ENCODE measurements around the gene NPC2. TPM values are rescaled to one million over a fixed set of nuclear protein-coding genes. Genes with fewer than 3 reads are reported as not detected.

NPC2 gene
- total RNA-seq, 4 donors from 2014 or later: 75.9 to 176 (median 92.9) TPM

GRCh38 chr14:74507085-74507484 lies 14.0 kb upstream of the NPC2 start:
- H3K27ac ChIP-seq: no peak overlapping the region
- TF ChIP-seq CTCF (IDR thresholded peaks at IDR 0.05 in 4 of 5, conservative IDR thresholded peaks at IDR 0.05 in 1 of 5) (no peak), POLR2A (IDR thresholded peaks at IDR 0.05) (no peak)
- no peaks in the 10 kb centered on the region for H3K27me3 ChIP-seq
- in situ Hi-C loops (cut with MboI; ENCODE audit: low sequenced_read_pairs in 4 of 4) (no loop called here), intact Hi-C loops (cut with DNase I; ENCODE audit: low total_unique reads) (no loop called here)
- H3K9me3 ChIP-seq: no peaks in the 10 kb centered on the region
- no peak overlapping the region for H3K4me3 ChIP-seq
- H3K4me1 ChIP-seq: no peaks in the 10 kb centered on the region
- no peak for ATAC-seq
- H3K36me3 ChIP-seq: no peaks in the 10 kb centered on the region
- no peak for DNase-seq

- intact Hi-C loops (cut with DNase I; ENCODE audit: low total_unique reads): no loop called here
- in situ Hi-C loops (cut with MboI; ENCODE audit: low sequenced_read_pairs in 4 of 4): no loop called here
- no peaks in the 10 kb centered on the region for H3K4me1 ChIP-seq
- no peak for TF ChIP-seq CTCF (IDR thresholded peaks at IDR 0.05 in 4 of 5, conservative IDR thresholded peaks at IDR 0.05 in 1 of 5)
- no peak for TF ChIP-seq POLR2A (IDR thresholded peaks at IDR 0.05)
- no peaks in the 10 kb centered on the region for H3K27me3 ChIP-seq
- DNase-seq (no peak), ATAC-seq (no peak)
- no peak overlapping the region for H3K4me3 ChIP-seq
- no peaks in the 10 kb centered on the region for H3K9me3 ChIP-seq
- no peaks in the 10 kb centered on the region for H3K36me3 ChIP-seq
- H3K27ac ChIP-seq: no peak overlapping the region
Observed at GRCh38 chr14:74506411-74506851, 13.3 kb upstream of the NPC2 start.

- H3K27ac ChIP-seq: no peak overlapping the region
- intact Hi-C loops (cut with DNase I; ENCODE audit: low total_unique reads): no loop called here
- H3K27me3 ChIP-seq: no peaks in the 10 kb centered on the region
- H3K36me3 ChIP-seq: no peaks in the 10 kb centered on the region
- H3K4me3 ChIP-seq: no peak overlapping the region
- no peak for ATAC-seq
- DNase-seq: no peak
- TF ChIP-seq CTCF (IDR thresholded peaks at IDR 0.05 in 4 of 5, conservative IDR thresholded peaks at IDR 0.05 in 1 of 5) (no peak), POLR2A (IDR thresholded peaks at IDR 0.05) (no peak)
- no peaks in the 10 kb centered on the region for H3K4me1 ChIP-seq
- in situ Hi-C loops (cut with MboI; ENCODE audit: low sequenced_read_pairs in 4 of 4): no loop called here
- no peaks in the 10 kb centered on the region for H3K9me3 ChIP-seq
Observed at GRCh38 chr14:74505831-74506230, 12.7 kb upstream of the NPC2 start.

- Histone ChIP-seq H3K9me3 (no peaks in the 10 kb centered on the region), H3K4me3 (no peak overlapping the region), H3K36me3 (no peaks in the 10 kb centered on the region), H3K4me1 (no peaks in the 10 kb centered on the region), H3K27me3 (no peaks in the 10 kb centered on the region), H3K27ac (no peak overlapping the region)
- intact Hi-C loops (cut with DNase I; ENCODE audit: low total_unique reads): no loop called here
- in situ Hi-C loops (cut with MboI; ENCODE audit: low sequenced_read_pairs in 4 of 4): no loop called here
- DNase-seq (no peak), ATAC-seq (no peak)
- no peak for TF ChIP-seq CTCF (IDR thresholded peaks at IDR 0.05 in 4 of 5, conservative IDR thresholded peaks at IDR 0.05 in 1 of 5)
- no peak for TF ChIP-seq POLR2A (IDR thresholded peaks at IDR 0.05)
Observed at GRCh38 chr14:74504874-74505720, 12.0 kb upstream of the NPC2 start.

Measured in gastrocnemius medialis (tissue), 4 donors.